Gastrocnemius medialis (tissue), 4 donors: ENCODE data around the gene TNNT3. TPM values are rescaled to one million over a fixed set of nuclear protein-coding genes. Genes with fewer than 3 reads are reported as not detected.

Source experiments
- ATAC-seq, 2 donors: fragments of 150-250 bp; one replicate each; pipeline ENCODE4 v1.9.1; 2016
- DNase-seq, 2 donors: peaks; one replicate each; pipeline ENCODE4 v3.0.0-alpha.2; 2019
- H3K27ac ChIP-seq, 4 donors: fragments of 200-600 bp; sonication (generic); 1 replicate in 1 of 4; 2 replicates in 3 of 4; pipeline ENCODE4 v1.5.1; 2016 to 2018; ENCODE audit warnings: mild to moderate bottlenecking in 2 of 4, moderate library complexity in 1 of 4
- H3K27me3 ChIP-seq, 3 donors: fragments of 200-600 bp; sonication (generic) in 2 of 3; 1 replicate in 1 of 3; 2 replicates in 2 of 3; pipeline versions ENCODE4 v1.5.1 to v1.6.0; 2016 to 2019; ENCODE audit warnings: mild to moderate bottlenecking in 1 of 3, moderate library complexity in 1 of 3
- H3K36me3 ChIP-seq, 2 donors: fragments of 200-600 bp; sonication (generic) in 1 of 2; one replicate each; pipeline ENCODE4 v1.5.1; 2017 to 2018
- H3K4me1 ChIP-seq, 2 donors: fragments of 200-600 bp; sonication (generic) in 1 of 2; one replicate each; pipeline ENCODE4 v1.5.1; 2016 to 2017; ENCODE audit warnings: mild to moderate bottlenecking in 2 of 2
- H3K4me3 ChIP-seq, 4 donors: fragments of 200-600 bp; sonication (generic) in 3 of 4; 1 replicate in 1 of 4; 2 replicates in 3 of 4; pipeline ENCODE4 v1.5.1; 2016 to 2019; ENCODE audit warnings: mild to moderate bottlenecking in 2 of 4
- H3K9me3 ChIP-seq, 3 donors: fragments of 200-600 bp; sonication (generic) in 2 of 3; 1 replicate in 1 of 3; 2 replicates in 2 of 3; pipeline ENCODE4 v1.5.1; 2016 to 2019
- POLR2A ChIP-seq, 2 donors: fragments of 450-650 bp; IDR thresholded peaks; one replicate each; pipeline ENCODE4 v1.6.1; 2017; ENCODE audit warnings: antibody characterized with exemption in 2 of 2, mild to moderate bottlenecking in 2 of 2, moderate library complexity in 2 of 2
- in situ Hi-C, 4 donors: fragments of 200-750 bp; cut with MboI; loops; one replicate each; pipeline versions ENCODE4 v1.15.0 to v1.8.0; 2017; ENCODE audit warnings: low sequenced_read_pairs in 4 of 4
- intact Hi-C: fragments of 100-400 bp; cut with DNase I; formaldehyde crosslinking; loops from one replicate; pipeline ENCODE4 v1.15.1; 2023; ENCODE audit warnings: low total_unique reads
- total RNA-seq, 4 donors: library from RNA; depleted of rRNA; stranded (reverse); fragments of >200 nt; gene quantifications; one replicate each; pipeline versions ENCODE4 v1.1.0 to v1.2.3, GENCODE V29; 2016
- TF ChIP-seq, protein P1 (sequence below), 5 experiments: fragments of 450-650 bp in 3 of 5; fragments of 200-600 bp in 2 of 5; sonication (generic) in 2 of 5; IDR thresholded peaks in 4 of 5; conservative IDR thresholded peaks in 1 of 5; 1 replicate in 4 of 5; 2 replicates in 1 of 5; pipeline ENCODE4 v1.5.1; 2016 to 2019; ENCODE audit warnings: antibody characterized with exemption in 5 of 5, mild to moderate bottlenecking in 3 of 5, moderate library complexity in 3 of 5

Gene TNNT3
- total RNA-seq, 4 donors from 2014 or later, result 1,260 to 3,441 (median 1,835) TPM

- Histone ChIP-seq H3K4me1 (no peaks in the 10 kb centered on the region), H3K27ac (no peak overlapping the region), H3K9me3 (no peaks in the 10 kb centered on the region), H3K27me3 (no peaks in the 10 kb centered on the region), H3K4me3 (no peak overlapping the region), H3K36me3 (no peaks in the 10 kb centered on the region)
- no peak for TF ChIP-seq POLR2A (IDR thresholded peaks at IDR 0.05)
- TF ChIP-seq, protein P1, sequence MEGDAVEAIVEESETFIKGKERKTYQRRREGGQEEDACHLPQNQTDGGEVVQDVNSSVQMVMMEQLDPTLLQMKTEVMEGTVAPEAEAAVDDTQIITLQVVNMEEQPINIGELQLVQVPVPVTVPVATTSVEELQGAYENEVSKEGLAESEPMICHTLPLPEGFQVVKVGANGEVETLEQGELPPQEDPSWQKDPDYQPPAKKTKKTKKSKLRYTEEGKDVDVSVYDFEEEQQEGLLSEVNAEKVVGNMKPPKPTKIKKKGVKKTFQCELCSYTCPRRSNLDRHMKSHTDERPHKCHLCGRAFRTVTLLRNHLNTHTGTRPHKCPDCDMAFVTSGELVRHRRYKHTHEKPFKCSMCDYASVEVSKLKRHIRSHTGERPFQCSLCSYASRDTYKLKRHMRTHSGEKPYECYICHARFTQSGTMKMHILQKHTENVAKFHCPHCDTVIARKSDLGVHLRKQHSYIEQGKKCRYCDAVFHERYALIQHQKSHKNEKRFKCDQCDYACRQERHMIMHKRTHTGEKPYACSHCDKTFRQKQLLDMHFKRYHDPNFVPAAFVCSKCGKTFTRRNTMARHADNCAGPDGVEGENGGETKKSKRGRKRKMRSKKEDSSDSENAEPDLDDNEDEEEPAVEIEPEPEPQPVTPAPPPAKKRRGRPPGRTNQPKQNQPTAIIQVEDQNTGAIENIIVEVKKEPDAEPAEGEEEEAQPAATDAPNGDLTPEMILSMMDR (IDR thresholded peaks at IDR 0.05 in 4 of 5, conservative IDR thresholded peaks at IDR 0.05 in 1 of 5), result no peak
- DNase-seq (peak in 1 of 2 donors; percentile 26), ATAC-seq (peak; percentile 28 to 31)
- intact Hi-C loops, result no loop called here
- in situ Hi-C loops, result no loop called here
These were observed 59.4 kb downstream of the TNNT3 start for GRCh38 chr11:1978720-1979473.

GRCh38 chr11:1979607-1980006 is 60.1 kb downstream of the TNNT3 start:
- Histone ChIP-seq H3K36me3 (no peaks in the 10 kb centered on the region), H3K27me3 (no peaks in the 10 kb centered on the region), H3K27ac (no peak overlapping the region), H3K4me1 (no peaks in the 10 kb centered on the region), H3K4me3 (no peak overlapping the region), H3K9me3 (no peaks in the 10 kb centered on the region)
- DNase-seq (no peak), ATAC-seq (no peak)
- TF ChIP-seq, protein P1 (IDR thresholded peaks at IDR 0.05 in 4 of 5, conservative IDR thresholded peaks at IDR 0.05 in 1 of 5), result no peak
- no peak for TF ChIP-seq POLR2A (IDR thresholded peaks at IDR 0.05)
- intact Hi-C loops (no loop called here), in situ Hi-C loops (no loop called here)

GRCh38 chr11:1982873-1983600 is 63.5 kb downstream of the TNNT3 start:
- Histone ChIP-seq H3K27me3 (no peaks in the 10 kb centered on the region), H3K9me3 (no peaks in the 10 kb centered on the region), H3K4me1 (no peaks in the 10 kb centered on the region), H3K27ac (peak overlapping the region in 1 of 4 donors; percentile 43), H3K36me3 (no peaks in the 10 kb centered on the region), H3K4me3 (no peak overlapping the region)
- DNase-seq (no peak), ATAC-seq (no peak)
- no peak for TF ChIP-seq POLR2A (IDR thresholded peaks at IDR 0.05)
- TF ChIP-seq, protein P1 (IDR thresholded peaks at IDR 0.05 in 4 of 5, conservative IDR thresholded peaks at IDR 0.05 in 1 of 5), result no peak
- intact Hi-C loops, result no loop called here
- in situ Hi-C loops, result no loop called here

DNA sequence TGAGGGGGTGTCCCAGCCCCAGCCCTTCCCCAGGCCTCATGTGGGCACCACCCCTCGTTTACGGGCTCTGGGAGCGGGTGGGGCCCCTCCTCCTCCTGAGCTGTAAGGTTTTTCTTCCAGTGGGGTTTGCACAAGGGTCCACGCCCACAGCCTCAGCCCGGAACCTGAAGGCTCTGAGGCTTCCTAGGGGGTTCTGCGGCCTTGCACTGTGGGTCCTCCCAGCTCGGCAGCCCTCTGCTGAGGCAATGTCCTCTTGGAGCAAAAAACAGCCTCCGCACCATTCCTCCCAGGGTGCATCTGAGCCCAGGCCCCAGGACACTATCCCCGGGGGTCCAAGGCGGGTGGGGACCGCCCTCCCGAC is 64.1 kb downstream of the TNNT3 start:
- no peaks in the 10 kb centered on the region for H3K27me3 ChIP-seq
- H3K4me1 ChIP-seq, result no peaks in the 10 kb centered on the region
- ATAC-seq (no peak), DNase-seq (no peak)
- no peaks in the 10 kb centered on the region for H3K36me3 ChIP-seq
- intact Hi-C loops, result no loop called here
- in situ Hi-C loops, result no loop called here
- no peaks in the 10 kb centered on the region for H3K9me3 ChIP-seq
- no peak overlapping the region for H3K4me3 ChIP-seq
- H3K27ac ChIP-seq, result peak overlapping the region in 1 of 4 donors; percentile 43
- TF ChIP-seq, protein P1 (IDR thresholded peaks at IDR 0.05 in 4 of 5, conservative IDR thresholded peaks at IDR 0.05 in 1 of 5), result no peak
- TF ChIP-seq POLR2A (IDR thresholded peaks at IDR 0.05), result no peak
